Renal cortical epithelial cell (primary cell): ENCODE data around the gene TRAPPC3L. TPM values are rescaled to one million over a fixed set of nuclear protein-coding genes. Genes with fewer than 3 reads are reported as not detected.

Experiments used
- DNase-seq: peaks from one replicate; pipeline ENCODE4 v3.0.0-alpha.2; 2011; ENCODE audit warnings: low read depth
- total RNA-seq: library from RNA; depleted of rRNA; stranded (reverse); fragments of >200 nt; gene quantifications from 2 replicates; pipeline ENCODE4 v1.2.3, GENCODE V29; 2014

TRAPPC3L gene
- total RNA-seq, 1 donor from 2014 or later: not detected

DNA sequence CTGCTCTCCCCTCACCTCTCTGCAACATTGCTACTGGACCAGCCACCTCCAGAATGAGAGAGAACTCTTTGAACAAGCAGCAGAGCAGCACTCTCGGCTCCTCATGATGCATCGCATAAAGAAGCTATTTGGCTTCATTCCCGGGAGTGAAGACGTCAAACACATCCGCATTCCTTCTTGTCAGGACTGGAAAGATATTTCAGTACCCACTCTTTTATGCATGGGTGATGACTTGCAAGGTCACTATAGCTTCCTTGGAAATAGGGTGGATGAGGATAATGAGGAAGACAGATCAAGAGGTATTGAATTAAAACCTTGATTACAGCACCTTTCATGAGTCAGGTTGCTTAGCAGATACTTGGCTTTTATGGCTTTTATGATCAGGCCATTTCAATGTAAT, 12.4 kb upstream of the TRAPPC3L start:
- peak; percentile 97 for DNase-seq

DNA sequence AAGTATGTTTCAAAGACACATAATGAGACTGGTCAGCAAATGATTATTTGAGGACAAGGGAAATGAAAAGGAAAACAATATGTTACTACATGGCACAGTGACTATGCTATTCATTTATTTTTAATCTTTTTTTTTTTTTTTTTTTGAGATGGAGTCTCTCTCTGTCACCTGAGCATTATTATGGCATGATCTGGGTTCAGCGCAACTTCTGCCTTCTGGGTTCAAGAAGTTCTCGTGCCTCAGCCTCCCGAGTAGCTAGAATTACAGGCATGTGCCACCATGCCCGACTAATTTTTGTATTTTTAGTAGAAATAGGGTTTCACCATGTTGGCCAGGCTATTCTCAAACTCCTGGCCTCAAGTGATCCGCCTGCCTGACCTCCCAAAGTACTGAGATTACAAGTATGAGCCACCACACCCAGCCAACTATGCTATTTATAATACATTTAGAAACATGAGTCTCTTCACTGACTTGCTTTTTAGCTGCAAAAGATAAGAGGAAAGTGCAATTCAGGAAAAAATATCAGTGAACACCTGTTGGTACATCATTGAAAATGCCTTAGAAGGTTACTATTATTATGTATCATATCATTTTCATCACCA, 11.4 kb upstream of the TRAPPC3L start:
- DNase-seq: no peak

DNA sequence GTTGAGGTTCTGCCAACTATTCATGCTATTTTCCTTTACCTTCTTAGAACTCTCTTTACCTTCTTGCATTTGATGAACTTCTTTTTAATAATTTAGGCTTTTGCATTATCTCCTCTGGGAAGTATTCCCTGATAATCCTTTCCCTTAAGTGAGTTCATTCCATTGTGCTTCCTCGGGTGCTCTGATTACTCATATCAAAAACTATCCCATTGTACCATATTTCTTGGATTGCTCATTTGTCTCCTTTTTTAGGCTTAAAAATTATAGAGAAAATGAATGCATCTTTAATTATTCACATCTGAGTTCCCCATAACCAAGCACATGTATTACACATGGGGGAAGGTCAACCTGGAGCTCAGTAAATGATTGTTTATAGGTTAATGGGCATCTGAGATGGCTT, 10.6 kb upstream of the TRAPPC3L start:
- peak; percentile 72 for DNase-seq

DNA sequence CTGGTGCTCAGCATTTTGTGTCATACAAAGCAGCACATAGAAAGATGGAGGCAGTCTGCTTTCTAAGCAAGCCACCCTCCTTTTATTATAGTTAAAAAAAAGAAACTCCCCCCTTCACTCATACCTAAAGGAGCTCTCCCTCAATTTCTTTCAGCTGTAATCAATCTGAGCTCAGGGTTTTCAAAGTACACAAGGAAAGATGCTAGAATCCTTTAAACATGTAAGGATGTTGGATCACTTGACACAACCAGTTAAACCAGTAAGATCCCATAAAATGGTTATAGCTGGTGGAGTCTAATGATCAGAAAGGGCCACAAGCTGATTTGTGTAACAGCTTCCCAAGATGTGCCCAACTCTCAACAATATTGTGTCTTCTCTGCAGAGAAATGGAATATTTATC, 8.0 kb upstream of the TRAPPC3L start, which contains the start of gene CALHM4:
Gene CALHM4 (plus strand): TSS at position 301 of the 400 bp plus-strand sequence. CDS start 43 bp downstream, at position 344.
- DNase-seq: no peak

DNA sequence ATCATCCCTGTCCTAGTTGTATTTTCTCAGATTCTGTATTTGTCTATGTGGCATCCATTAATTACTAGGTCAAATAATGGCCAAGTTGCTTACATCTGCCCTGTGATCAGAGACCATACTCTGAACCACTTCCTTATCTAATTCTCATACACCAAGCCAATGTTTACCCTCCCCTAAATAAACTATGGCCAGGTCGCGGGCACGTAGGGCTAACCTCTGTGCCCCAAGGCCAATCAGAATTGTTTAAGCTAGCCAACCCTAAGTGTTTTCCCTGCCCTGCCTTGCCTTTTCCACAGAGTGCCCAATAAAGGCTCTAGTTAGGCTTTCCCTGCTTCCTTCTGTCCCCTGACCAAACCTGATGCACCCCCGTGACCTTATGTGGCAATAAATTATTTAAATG, 5.3 kb upstream of the TRAPPC3L start:
- no peak for DNase-seq

DNA sequence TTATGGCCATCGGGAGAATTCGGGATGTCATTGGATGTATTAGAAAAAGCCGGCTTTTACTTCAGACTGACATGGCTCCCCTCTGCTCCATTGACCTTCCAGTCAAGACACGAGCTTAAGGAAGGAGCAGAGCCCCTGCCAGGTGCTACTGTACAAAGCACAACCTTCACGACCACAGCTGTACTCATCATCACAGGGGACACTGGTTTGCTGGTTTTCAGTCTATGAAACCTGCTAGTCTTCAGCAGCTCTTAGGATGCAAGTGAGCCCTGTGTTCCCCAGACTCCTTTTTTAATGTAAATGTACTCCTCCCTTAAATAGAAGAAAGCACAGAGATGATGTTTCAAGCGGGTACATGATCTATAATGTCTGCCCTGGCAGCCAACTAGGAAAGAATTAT, 1.9 kb upstream of the TRAPPC3L start:
- no peak for DNase-seq

DNA sequence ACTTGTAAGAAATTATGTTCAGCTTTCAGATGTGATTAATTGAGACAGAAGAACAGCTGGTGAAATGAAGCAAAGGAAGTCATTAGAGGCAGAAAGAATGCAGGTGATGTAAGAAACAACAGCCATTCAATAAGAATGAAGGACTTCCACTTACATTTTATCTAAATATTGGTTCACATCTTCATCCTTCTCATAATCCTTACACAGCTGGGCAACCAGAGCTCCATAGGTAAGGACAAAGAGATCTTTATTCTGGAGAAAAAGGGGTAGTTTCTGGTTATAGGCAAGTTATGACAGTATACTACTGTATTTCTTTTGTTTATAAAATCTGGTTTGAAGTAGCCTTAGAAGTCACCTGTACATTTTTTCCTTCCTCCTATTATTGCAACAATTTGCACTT, 2.3 kb downstream of the TRAPPC3L start:
- no peak for DNase-seq

DNA sequence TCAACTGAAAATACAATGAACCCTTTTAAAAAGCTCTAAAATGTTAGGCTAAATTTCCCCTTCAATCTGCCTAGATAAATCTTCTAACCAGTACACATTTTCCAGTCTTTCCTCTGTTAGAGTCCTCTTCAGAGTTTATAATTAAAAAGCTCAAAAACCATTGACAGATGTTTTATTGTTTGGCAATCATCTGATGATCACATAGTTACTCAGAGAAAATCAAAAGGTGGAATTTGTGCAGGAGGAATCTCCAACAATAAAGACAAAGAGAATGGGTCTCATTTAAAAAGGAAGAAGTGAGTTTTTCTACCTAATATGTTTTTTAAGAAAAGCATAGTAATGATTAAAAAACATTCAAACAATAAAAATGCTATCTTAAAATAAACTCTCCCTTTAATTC, 3.1 kb downstream of the TRAPPC3L start:
- no peak for DNase-seq

DNA sequence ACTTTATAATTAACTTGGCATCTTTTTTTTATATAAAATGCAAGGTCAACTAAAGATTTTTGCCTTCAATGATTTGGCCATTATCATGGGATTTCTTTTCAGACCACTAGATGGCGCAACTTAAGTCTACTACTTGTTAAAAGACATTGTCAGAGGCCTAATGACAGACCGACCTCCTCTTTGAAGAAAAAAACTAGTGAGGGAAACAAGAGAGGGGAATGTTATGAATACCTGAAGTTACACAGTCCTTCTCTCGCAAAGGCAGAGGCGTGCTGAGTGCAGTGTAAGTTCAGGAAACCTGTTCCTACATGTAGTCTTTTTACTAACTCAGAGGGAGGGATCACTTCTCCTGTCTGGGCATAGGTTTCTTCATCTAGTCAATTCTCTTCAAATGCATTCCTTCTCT, 9.3 kb downstream of the TRAPPC3L start:
- peak; percentile 76 for DNase-seq

DNA sequence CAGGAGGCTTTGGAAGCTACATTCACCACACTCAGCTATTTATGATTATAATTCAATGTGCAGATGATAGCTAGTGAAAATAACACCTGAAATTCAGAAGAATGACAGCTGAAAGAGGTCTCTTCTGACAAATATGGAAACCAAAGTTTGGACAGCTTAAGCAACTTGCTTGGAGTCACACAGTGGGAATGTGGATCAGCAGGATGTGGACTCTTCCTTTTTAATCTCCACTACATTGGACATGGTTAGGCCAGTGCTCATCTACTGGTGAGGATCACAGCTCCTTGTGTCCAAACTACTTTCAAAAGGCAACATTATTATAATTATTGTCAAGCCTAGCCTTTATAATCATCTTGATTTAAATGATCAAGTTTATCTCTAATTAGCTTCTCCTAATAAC, 10.4 kb downstream of the TRAPPC3L start:
- no peak for DNase-seq

DNA sequence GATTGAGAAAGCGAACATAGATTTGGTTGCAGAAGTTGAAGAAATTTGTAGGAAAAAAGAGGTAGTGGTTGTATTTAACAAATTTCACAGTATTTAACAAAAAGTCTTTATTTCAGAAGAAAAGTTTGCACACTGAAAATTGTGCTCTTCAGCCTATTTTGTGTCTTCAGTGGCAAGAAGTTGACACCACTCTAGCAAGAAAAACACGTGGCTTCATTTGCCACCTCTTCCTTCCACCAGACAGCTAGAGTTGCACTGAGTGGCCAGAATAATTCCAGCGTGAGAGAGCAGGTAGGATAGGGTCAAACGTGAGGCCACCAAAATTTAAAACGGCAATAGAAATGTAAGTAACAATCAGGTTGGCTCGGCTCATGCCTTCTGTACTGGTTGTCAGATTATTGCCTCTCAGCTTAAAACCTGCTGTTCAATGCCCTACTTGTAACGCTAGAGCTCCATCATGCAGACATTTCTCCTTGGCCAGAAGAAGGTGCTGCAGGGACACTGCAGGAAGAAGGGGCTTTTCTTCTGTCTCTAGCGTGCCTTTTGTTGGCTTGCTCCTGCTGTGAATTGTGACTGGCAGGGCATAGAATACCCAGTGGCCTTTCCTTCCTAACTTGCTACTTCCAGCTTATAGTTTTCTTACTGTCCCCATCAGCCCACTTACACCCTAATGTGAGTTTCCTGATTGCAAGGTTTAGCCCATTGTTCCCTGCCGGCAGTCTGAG, 12.1 kb downstream of the TRAPPC3L start:
- DNase-seq: no peak

DNA sequence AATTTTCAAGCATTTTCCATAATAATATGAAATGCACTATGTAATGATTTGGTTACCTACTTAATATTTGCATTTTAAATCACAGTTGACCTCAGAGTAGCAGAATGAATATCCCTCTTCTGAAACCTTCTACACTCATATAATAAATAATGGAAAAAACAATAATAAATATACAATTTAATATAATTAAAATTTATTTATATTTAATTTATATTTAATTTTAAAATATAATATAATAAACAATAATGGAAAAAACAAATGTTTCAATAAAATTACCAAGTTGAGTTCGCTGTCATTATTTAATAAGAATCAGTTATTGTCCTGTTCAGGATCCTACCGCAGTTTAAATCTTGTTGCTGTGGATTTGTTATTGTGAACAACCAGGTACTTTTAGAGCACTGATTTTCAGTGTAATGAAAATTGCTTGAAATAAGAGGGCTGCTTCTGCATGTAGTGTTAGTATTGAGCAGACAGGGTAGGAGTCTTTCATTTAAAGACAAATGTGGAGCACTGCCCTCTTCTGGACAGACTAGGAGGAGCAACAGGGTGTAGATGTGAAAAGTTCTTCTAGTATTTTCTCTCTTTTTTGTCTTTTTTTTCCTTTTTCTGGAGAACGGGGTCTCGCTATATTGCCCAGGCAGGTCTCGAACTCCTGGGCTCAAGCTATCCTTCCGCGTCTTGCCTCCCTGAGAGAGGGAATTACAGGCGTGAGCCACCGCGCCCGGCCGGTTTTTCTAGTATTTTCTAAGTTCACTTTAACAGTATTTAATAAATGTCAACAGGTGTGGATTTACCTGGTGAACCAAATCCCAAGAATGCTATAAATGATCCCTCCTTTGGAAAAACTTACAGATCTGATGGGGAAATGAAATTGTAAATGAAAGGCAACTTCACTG, 13.6 kb downstream of the TRAPPC3L start:
- DNase-seq: peak; percentile 77

DNA sequence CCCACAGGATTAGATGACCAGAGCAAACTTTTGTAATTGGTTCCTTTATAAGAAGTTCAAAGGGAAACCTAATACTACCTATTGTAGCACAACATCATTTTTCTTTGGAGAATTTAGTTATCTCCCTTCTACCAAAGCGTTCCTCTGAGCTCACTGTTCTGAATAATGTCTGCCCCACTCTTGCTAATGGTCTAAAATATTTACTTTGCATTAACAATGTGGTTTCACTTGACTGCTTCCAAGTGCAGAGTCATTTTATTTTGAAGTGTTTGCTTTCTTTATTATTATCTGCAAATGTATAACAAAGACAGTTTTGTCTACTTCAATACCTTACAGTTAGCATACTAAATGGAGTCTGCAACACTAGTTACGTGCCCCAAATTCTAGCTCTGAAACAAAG, 15.0 kb downstream of the TRAPPC3L start:
- peak; percentile 61 for DNase-seq

DNA sequence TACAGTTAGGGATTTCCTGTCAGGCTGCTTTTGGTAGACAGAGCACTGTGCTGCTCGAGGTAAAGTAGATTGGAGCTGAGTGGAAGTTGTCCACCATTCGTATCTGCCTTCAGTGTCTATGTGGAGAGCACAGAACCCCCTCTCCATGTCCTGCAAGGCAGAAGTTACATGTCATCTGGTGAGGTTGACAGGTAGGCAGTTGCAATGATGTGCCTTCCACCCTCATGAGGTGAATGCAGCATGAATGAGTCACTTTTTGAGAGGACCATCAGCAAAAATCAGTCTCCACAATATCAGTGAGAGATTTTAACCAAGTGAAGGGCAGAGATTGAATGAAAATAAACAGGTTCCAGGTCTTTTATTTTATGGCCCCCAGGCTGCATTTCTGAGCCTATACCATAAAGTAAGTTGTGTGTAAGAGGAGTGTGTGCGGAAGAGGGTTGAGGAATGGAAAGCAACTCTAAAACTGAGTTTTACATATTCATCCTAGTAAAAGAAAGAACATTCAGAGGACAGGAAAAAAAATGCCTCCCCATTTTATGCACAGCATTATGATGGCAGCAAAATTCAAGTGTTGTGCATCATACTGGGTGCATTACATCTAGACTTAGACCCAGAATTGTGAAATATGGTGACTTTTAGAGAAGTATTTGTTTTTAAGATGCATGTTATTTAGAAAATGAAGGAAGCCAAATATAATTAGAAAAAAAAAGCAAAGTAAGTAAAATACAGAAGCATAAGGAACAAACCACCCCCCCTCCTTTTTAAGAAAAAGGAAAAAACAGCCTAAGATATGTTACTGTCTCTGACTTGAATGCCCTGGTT, 15.8 kb downstream of the TRAPPC3L start:
- no peak for DNase-seq

DNA sequence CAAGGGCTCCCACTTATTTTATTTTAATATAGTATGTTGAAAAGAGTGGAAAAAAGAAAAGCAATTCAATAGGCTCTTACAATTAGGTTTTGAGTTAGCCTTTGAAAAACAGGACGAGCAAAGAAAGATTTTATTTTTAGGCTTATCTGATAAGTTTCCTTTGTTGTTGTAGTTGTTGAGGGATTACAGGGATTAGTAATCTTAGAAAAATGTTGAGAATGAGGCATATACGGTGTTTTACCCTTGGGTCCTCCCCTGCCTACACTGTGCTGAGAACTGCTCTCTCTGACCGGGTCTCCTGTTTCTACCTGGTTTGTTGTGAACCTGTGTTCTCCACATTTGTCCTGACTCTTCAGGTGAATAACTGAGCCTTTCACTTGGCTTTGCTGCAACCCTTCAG, 16.7 kb downstream of the TRAPPC3L start:
- DNase-seq: no peak

DNA sequence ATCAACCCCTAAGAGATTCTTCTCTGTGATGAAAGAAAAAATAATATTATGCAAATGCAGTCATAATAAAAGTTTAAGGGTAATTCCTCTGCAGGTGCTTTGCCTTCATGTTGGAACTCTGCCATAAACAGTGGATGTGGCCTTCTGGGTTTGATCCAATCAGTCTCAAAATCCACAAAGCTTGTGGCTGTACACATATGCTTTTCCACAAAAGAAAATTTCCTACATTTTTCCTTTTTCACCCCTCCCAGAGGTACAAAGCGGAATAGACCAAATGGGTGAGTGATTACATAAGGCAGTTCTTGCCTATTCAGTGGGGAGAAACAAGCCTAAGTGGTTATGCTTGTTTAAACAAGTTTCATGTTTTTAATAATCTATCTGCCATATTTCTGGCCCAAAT, 17.4 kb downstream of the TRAPPC3L start:
- no peak for DNase-seq

DNA sequence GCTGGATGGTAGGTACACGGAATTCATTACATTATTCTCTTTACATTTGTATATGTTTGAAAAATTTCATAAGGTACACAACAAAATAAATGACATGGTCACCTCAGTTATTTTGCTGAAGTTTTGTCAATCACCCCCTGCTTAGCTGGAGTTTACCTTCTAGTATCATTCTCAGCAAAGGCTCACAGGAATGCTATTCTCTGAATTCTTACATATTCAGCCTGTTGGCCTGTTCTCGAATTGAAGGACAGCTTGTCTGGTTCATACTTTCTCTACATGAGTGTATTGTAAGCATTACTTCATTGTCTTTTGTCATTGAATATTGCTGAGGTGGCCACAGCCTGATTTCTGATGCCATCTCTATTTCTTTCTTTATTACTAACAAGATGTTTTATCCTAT, 21.2 kb downstream of the TRAPPC3L start:
- no peak for DNase-seq

DNA sequence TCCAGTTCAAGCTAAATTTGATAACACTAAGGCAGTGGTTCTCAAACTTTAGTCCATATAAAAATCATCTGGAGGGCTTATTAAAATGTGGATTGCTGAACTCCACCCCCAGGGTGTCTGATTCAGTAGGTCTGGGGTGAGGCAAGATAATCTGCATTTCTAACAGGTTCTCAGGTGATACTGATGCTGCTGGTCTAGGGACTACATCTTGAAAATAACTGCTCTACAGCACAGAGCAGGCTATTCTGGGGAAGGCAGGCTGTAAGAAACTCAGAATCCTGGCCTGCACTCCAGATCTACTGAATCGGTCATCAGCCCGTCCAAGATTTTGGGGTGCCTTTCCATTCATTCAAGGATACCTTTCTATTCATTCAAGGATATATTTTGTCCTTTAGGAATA, 22.6 kb downstream of the TRAPPC3L start:
- DNase-seq: no peak

DNA sequence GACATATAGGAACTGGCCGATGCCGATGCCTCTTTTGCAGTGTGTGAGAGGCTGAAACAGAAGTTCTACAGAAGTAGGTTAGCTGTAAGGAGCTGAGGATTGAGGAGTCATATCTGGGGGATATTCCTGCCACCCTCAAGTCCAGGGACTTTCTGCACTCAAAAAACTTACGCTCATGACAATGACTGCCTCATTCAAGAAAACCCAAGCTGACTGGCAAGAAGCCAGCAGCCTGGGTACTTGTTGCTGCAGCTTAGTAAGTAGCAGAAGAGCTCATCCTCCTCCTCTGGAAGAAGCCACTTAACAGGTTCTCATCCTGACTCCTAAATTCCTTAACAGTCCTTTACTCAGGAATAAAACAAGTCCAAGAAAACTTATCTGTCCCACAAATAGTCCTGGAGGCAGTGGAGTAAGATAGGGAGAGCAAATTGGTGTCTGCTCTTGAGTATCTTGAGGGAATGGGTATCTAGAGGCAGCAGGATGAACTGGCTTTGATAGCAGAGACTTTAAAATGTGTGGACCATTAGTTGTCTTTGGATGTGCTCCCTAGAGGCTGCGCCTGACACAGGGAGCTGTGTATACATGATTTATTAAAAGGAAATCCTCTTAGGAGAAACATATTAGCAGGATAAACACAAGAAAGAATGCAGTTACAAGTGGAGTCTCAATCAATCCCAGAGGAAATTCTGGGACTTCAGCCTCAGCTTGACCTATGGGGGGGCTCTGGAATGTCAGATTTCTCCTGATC, 26.7 kb downstream of the TRAPPC3L start:
- peak; percentile 52 for DNase-seq

DNA sequence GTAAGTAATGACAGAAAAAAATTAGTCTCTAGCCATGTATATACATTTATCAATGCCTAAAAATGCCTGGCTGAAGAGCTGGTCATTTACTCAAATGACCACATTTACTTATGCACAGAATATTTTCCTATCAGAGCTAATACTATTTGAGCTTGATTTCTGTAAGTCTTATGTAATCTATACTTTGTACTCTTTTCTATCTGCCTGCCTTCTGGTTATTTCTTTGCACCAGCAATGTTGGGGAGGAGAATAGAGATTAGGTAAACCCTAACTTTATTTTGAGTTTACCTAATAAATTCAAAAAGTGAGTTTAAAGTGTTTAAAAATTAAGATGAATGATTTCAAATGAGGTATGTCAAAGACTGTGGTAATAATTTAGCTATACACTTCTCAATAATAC, 30.3 kb downstream of the TRAPPC3L start:
- no peak for DNase-seq

DNA sequence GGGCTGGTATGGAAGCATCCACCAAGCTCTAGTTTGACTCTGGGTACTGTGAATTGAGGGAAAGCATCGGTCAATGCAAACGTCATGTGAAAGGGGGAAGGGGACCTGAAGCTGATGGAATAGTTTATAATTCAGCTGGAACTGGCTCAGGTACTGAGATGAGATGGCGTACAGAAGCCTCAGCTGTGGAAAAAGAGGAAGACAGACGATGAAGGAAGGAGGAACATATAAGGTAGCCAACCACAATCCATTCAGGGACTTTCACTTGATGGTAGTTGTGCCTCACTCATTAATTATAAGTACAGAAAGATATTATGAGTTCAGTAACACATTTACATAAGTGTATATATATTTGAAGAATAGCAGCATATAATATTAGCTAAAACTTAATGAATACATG, 31.4 kb downstream of the TRAPPC3L start:
- DNase-seq: no peak
